ENCODE measurements around the gene SCNM1.
"Not testable (repeated sequence)": the region's sequence is repeated elsewhere in the genome, so short reads cannot be mapped to it uniquely, and the experiment has no call there.

Gene SCNM1

DNA sequence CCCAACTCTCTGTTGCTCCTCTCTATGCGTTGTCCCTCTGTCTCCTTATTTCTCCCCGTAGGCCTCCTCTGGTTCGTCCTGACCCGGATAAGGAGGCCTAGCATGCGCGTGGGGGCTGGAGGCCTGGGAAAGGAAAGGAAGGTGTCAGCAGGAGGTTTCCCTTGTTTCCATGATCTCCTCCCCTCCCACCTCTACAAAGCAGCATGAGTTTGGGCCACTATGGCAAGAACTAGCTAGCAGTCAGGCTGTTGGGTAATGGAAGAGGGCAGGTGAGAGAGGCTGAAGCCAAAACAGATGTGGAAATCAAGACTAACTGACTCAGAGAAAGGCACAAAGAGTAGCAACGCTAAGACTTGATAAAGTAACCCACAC is 18.8 kb upstream of the SCNM1 start:
- no peak for DNase-seq

DNA sequence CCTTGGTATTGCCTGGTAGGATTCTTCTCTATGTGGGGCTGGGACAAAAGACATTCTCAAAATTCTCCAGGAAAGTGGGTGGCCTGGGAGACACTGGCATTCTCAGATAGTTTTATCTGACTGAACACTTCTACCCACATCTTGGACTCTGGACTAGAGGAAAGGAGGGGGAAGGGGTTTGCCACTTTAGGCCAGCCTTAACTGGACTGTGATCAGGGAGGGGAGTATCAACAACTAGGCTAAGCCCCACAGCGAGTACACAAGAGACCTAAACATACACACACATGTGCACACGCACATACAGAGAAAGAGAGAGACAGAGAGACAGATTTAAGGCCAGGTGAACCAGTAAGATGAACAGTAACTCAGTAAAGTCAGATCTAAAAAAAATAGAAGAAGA is 18.3 kb upstream of the SCNM1 start:
- DNase-seq, result no peak

DNA sequence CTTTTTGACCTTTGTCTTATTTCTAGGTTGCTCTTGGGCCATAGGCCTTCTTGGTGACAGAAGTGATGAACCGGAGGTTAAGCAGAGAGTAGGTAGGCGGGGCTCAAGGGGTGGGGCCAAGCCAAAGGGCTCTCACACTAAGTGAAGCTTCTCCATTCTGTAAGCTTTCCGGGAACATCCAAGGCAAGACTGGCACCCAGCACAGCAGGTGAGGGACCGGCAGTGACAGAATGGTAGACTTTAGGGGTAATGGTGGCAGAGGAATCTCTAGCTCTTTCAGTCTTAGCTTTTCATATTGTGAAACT is 9.5 kb upstream of the SCNM1 start, which contains the start of gene TNFAIP8L2:
Gene TNFAIP8L2, plus strand, starts transcription at position 135 of the 305 bp plus-strand sequence. CDS start 2,049 bp downstream, outside the sequence.
- DNase-seq, result peak; percentile 85

DNA sequence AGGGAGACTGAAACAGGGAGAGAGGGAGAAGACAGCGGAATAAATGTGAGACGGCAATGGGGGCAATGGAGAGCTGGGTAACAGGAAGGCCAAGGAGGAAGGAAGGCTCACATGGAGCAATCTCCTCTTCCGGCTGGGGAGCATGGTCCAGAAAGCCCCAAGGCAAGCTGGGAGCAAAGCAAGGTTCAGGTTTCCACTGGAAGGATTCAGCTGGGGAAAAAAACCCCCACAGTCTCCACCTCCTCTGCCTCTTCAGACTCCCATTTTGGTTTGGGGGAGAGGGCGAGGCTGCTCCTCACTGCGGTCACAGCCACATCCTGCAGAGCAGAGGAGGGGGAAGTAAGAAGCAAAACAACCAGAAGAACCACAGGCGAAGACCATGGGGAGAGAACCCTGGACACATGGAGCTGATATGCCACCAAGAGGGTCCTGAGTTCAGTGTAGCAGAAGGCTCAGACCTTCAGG is 8.8 kb upstream of the SCNM1 start:
- DNase-seq, result peak; percentile 62

DNA sequence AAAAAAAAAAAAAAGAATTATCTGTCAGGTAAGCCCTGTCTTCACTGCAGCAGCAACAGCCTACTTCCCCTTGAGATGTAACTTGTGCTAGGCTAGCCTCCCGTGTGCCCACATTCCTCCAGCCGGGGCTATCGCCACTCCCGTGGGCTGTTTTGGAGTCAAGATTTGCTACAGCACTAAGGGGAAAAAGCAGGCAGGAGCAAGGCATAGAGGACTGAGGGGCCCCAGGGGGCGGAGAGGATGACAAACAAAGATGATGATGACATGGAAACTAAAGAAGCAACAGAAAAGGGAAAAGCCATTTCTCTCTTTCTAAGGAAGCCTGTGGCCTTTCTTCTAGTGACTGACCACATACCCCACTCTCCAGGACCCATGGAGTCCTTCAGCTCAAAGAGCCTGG is 7.6 kb upstream of the SCNM1 start:
- no peak for DNase-seq

DNA sequence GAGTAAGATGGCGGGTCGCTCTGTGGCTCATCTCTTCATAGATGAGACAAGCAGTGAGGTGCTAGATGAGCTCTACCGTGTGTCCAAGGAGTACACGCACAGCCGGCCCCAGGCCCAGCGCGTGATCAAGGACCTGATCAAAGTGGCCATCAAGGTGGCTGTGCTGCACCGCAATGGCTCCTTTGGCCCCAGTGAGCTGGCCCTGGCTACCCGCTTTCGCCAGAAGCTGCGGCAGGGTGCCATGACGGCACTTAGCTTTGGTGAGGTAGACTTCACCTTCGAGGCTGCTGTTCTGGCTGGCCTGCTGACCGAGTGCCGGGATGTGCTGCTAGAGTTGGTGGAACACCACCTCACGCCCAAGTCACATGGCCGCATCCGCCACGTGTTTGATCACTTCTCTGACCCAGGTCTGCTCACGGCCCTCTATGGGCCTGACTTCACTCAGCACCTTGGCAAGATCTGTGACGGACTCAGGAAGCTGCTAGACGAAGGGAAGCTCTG is 7.1 kb upstream of the SCNM1 start:
- DNase-seq, result no peak

DNA sequence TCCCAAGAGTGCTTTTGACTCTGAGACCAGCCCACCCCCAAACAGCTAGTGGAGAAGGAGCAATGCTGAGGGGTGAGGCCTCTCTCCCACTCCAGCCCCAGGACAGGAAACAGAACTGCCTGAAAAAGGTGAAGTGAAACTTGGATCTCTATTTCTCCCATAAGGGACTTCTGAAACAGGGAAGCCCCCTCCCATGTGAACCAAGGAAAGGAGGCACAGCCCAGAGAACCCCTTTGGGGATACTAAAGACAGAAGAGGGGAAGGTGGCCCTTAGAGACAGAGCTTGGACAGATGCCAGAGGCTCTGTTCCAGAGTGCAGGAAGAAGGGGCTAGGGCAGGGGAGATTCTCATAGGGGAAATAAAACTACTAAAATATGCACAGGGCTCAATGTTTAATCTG is 6.6 kb upstream of the SCNM1 start:
- no peak for DNase-seq

DNA sequence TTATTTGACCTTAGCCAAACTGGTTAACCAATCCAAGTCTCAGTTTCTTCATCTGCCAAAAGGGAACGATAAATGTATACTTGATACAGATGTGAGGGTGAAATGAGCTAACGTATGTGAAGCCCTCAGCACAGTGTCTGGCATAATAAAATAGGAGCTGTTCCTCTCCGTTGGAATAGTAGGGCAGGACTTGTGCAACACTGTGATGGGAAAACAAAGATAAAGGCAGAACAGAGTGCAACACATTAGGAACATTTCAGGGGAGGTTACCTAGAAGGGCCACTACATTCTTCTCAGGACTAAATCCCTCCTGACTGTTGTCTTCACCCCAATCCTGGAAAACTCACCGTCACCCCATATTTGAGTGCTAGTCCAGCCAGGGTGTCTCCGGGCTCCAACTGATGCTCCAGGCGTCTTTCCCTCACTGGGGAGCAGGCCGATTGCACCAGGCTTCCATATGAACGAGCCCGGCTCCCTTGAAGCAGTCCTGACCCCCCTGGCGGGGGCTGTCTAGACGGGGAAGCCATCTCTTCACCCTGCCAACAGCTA is 1.1 kb upstream of the SCNM1 start:
- no peak for DNase-seq

DNA sequence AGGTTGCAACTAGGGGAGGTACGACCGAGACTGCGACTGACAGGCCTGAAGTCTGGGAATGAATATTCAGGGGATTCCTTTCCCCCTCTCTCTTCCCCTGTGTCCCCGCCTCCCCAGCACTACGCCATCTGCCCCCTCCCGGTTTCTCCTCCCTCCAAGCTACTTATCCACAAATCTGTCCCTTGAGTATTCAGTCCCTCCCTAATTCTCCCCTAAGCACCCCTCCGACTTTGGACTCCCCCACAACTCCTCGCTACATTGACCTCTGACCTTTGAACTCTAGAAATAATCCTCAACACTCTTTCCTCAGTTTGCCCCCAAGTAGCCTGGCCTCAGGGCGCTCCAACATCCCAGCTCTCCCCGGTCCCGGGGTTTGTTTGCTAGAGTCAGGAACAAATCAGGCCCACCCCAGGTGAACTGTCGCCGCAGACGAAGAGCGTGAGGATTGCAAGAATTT is 635 bp upstream of the SCNM1 start:
- DNase-seq, result no peak

DNA sequence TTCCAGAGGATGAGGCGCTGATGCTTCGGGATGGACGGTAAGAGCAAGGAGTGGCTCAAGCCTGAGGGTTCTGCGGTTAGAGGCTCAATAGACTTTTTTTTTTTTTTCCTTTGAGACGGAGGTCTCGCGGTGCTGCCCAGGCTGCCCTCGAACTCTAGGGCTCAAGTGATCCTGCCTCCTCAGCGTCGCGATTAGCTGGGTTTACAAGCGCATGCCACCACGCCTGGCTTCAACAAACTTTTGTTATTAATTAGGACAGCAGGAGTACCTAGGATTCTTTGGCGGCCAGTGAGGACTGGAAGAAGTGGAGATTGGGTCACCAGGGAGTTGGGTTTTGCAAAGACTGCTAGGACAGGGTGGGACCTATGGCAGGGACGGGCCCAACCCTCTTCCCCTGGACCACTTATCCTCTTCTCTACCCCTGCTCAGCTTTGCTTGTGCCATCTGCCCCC is 587 bp downstream of the SCNM1 start:
- no peak for DNase-seq

DNA sequence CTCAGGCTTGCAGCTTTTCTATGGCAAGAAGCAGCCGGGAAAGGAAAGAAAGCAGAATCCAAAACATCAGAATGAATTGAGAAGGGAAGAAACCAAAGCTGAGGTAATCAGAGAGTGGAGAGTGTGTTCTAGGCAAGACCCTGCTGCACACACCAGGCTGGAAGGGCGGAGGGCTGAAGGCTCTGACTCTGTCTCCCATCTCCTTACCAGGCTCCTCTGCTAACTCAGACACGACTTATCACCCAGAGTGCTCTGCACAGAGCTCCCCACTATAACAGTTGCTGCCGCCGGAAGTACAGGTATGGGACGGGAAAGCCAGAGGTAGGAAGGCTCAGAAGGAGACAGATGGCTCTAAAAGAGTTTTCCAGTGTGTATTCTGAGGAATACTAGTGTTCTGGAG is 1.2 kb downstream of the SCNM1 start:
- no peak for DNase-seq

DNA sequence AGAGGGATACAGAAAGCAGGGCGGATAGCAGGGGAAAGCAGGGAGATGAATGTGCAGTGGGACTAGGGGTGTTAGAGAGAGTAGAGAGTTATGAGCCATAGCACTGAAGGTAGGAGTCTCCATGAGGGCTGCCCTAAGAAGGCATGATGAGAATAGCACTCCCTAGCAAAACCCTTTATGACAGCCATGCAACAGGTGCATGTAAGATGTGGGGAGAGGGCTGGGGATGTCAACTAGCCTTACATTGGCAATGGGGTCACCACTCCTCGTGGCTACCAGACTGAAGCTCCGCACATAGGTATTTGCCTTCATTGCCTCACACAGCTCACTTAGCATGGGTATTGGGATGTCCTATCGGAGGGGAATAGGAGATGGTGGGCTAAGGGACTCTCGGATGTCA is 5.2 kb downstream of the SCNM1 start:
- no peak for DNase-seq

DNA sequence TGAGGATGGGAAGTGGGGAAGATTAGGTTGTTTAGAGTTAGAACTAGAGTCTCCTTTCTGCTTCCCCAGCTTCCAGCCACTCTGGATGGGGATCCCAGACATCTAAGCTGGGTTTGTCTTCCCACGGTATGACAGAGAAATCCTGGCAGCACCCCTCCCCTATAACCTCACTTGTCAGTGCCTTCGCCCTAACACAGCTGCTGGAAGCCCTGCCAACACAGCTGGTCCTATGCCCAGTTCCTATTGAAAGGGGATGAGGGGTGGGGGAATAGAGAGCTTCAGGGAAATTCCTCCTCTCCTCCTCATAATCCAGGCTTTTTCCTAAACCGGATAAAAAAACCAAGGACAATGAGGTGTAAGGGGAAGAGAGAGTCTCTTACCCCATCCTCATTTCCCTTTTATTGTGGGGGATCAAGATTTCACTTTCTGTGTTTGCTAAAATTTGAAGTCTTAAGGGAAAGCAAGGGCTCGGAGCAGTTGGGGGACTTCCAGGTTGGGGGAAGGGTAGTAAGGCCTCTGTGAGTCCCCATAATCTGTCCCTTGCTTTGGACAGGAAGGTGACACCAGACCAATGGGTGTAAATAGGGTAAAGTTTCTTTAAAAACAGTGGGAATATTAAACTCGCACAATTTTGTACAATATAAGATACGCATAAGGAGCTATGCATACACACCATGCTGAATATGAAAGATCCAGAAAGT is 9.2 kb downstream of the SCNM1 start:
- DNase-seq, result no peak

DNA sequence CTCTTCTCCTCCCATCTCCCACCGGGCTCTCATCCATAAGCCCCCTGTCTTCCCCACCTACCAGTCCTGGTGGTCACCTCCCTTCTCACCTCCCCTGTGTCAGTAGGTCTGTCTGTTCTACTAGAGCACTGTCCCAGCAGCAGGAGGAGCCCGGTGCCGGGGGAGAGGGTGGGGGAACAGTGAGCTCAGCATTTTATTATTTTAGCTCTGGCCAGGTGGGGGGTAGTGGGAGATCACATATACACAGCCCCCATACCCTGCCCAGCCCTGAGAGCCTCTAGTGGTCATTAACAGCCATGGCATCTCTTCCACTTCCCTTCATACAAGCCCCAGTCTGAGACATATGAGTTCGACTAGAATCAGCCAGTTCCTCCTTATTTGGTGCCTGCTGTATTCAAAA is 9.9 kb downstream of the SCNM1 start, which contains the start of gene TMOD4:
Gene TMOD4, minus strand, starts transcription at position 119 of the 400 bp plus-strand sequence. CDS start 1,106 bp downstream, outside the sequence.
- no peak for DNase-seq

DNA sequence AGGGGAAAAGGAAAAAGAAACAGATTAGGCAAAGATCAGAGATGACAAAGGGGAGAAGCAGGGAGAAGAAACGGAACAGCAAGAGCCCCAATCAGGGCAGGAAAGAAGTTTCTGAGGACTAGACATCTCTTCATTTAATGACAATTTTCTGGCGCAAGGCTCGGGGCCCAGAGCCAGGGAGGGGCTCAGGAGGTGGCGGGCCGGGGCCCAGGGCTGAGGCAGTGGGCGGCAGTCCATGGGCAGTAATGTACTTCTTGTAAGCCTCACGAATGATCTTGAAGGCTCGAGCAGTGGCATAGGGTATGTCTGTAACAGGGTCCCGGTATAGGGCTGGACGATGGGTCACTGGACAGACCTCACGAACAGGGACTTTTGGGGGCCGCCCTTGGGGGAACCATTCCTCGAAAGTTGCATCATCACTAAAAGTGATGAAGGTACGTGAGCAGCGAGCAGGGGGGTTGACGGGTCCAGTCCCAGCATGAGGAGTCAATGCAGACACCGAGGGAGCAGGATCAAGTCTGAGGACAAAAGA is 10.6 kb downstream of the SCNM1 start:
- no peak for DNase-seq

DNA sequence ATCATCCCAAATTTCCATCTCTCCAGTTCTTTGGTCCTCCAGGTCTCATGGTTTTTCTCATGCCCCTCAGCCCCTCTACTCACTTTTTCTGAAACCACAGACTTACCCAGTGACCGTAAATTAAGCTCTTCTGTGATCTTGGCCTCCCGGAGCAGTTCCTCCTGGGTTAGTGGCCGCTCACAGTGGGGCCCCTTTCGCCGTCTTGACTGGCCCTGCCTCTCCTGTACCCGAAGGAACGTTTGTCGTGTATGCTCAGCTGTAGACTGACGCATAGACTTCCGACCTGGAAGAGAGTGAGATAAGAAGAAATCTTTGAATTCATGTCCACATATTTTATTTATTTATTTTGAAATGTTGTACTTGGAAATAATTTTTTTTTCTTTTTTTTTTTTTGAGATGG is 18.3 kb downstream of the SCNM1 start:
- no peak for DNase-seq

DNA sequence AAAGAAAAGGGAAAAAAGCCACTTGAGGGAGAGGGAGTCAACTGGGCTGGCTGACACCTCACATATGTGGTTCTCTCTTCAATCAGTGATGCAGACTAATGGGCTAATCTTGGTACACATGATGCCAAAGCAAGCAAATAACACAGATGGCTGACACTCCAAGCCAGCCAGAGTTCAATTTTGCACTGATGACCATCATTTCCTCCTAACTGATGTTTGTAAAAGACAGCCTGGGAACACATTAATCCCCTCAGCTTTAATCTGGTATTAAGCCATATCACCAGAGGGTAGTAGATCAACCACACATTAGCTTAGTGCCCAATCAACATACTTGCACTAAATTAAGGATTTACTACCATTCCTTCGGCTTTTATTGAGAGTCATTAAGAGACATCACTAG is 21.3 kb downstream of the SCNM1 start:
- no peak for DNase-seq

DNA sequence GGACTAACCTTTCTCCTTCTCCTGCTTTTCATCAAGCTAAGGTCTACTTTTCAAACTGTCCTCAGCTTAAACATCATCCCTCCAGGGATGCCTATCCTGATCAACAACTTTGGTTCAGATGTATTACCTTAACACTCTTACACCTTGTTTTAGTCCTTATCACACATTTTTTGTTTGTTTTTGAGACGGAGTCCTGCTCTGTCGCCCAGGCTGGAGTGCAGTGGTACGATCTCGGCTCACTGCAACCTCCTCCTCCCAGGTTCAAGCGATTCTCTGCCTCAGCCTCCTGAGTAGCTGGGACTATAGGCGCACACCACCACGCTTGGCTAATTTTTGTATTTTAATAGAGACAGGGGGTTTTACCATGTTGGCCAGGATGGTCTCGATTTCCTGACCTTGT is 22.7 kb downstream of the SCNM1 start:
- not testable (repeated sequence) for DNase-seq

DNA sequence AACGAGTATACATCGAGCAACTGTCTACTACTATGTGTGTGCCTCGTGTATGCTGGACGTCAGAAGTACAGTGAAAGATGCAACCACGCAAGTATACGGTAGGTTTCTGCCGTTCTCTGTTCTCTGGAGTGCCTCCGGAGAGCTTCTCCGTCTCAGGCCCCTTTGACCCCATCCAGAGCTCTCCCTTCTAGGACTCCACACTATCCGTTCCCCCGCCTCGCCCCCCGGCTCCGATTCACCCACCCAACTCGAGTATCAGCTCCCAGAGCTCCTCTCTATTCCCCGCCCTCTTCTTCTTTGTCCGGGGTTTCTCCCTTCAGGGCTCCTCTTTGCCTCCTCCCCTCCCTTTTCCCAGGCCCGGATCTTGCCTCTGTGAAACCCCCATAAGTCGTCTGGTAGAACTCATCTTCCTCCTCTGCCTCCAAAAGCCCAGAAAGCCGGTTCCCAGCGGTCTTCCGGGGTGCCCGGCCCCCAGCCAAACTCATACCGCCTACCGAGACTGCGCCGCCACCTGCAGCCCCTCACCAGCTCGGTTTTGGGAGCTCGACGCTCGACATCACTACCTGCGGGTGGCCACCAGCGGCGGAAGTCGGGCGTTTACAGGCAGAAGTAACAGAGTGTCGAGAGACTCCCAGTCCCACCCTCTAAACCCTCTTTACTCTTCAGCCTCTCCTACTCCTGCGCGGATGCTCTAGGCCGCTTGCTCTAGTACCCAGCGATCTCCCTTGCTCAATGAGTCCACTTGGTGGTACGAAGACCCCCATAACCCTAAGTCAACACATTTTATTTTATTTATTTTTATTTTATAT is 23.9 kb downstream of the SCNM1 start, which contains the start of gene VPS72:
Gene VPS72, minus strand, starts transcription at position 561 of the 809 bp plus-strand sequence. Its CDS starts 76 bp downstream, at position 485.
- DNase-seq, result peak; percentile 81

DNA sequence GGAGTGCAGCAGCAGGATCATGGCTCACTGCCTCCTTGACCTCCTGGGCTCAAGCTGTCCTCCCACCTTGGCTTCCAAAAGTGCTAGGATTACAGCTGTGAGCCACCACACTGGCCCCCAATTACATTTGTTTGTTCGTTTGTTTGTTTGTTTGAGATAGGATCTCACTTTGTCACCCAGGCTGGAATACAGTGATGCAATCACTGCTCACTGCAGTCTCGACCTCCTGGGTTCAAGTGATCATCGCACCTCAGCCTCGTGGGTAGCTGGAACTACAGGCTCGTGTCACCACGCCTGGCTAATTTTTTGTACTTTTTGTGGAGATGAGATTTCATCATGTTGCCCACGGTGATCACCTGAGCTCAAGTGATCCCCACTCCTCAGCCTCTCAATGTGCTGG is 26.1 kb downstream of the SCNM1 start:
- no peak for DNase-seq

DNA sequence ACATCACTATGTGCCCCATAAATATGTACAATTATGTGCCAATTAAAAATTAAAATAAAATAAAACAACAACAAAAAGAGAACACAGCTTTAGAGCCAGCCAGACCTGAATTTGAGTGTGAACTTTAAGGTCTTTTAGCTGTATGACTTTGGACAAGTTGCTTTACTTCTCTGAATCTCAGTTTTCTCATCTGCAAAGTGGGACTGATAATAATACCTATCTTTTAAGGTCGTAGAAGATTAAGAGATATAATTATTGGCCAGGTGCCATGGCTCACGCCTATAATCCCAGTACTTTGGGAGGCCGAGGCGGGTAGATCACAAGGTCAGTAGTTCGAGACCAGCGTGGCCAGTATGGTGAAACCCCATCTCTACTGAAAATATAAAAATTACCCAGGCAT is 27.4 kb downstream of the SCNM1 start:
- no peak for DNase-seq

DNA sequence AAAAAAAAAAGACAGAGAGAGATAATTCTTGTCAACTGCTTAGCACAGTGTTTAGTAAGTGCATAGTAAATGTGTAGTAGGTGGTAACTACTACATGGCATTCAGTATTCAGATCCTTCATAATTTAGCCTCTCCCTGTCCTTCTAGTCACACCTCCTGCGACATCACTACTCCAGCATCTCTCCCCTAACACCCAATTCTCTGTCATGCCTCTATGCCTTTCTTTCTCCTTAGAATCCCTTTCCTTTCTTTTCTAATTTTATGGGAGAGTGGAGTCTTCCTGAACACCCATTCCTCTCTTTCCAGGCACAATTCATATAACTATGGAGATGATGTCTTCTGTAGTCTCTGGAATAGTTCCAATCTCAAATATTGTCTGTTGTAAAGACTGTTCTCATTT is 27.9 kb downstream of the SCNM1 start:
- no peak for DNase-seq

DNA sequence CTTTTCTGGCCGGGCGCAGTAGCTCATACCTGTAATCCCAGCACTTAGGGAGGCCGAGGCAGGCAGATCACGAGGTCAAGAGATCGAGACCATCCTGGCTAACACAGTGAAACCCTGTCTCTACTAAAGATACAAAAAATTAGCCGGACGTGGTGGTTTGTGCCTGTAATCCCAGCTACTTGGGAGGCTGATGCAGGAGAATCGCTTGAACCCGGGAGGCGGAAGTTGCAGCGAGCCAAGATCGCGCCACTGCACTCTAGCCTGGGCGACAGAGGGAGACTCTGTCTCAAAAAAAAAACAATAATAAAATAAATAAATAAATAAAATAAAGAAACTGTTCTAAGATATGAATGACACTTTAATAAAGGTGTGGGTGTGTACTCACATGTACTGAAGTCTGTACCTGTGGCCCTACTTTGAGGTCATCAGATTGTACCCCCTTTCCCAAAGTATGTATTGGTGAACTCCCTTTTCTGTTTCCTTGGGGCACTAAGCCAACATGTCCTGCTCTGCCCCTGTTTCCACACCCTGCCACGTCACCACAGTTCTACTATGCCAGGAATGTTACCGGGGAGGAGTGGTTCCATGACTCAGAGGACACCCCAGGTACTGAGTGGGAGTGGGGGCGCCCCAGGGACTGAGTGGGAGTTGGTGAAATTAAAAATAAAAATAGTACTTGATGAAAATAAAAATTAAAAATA is 29.1 kb downstream of the SCNM1 start:
- DNase-seq, result not testable (repeated sequence)

Measured in KG1 (cell line).